Testis (tissue), 2 donors: ENCODE measurements around the gene GZF1.

Experiments used
- CTCF ChIP-seq, 3 experiments: fragments of 450-650 bp in 2 of 3; fragments of 200-600 bp in 1 of 3; sonication (generic) in 1 of 3; IDR thresholded peaks; one replicate each; pipeline ENCODE4 v1.5.1; 2016 to 2019; ENCODE audit warnings: antibody characterized with exemption in 3 of 3, mild to moderate bottlenecking in 2 of 3, moderate library complexity in 1 of 3
- POLR2A ChIP-seq: fragments of 450-650 bp; IDR thresholded peaks from one replicate; pipeline ENCODE4 v1.6.1; 2017; ENCODE audit warnings: antibody characterized with exemption, mild to moderate bottlenecking, moderate library complexity

GRCh38 chr20:23393996-23394775, 32.2 kb downstream of the GZF1 start:
- no peak for TF ChIP-seq CTCF (IDR thresholded peaks at IDR 0.05)
- TF ChIP-seq POLR2A, result no peak
